Body of pancreas (tissue), 4 donors: ENCODE results near the gene RBM22. TPM values are rescaled to one million over a fixed set of nuclear protein-coding genes. Genes with fewer than 3 reads are reported as not detected.

ENCODE experiments used
- ATAC-seq: fragments of 150-250 bp; one replicate; pipeline ENCODE4 v1.9.1; 2016
- DNase-seq, 4 donors: peaks; one replicate each; pipeline ENCODE4 v3.0.0-alpha.2; 2019
- H3K27ac ChIP-seq, 4 donors: fragments of 200-600 bp; sonication (generic); 1 replicate in 3 of 4; 2 replicates in 1 of 4; pipeline versions ENCODE4 v1.5.1 to v1.6.1; 2016 to 2019; ENCODE audit warnings: mild to moderate bottlenecking in 1 of 4, mixed read lengths in 1 of 4, moderate library complexity in 1 of 4
- H3K27me3 ChIP-seq, 2 donors: fragments of 200-600 bp; sonication (generic); one replicate each; pipeline ENCODE4 v1.6.0; 2016; ENCODE audit warnings: mild to moderate bottlenecking in 1 of 2
- H3K36me3 ChIP-seq, 2 donors: fragments of 200-600 bp; sonication (generic); replicated peaks in 1 of 2; 2 replicates each; pipeline ENCODE4 v1.5.1; 2016; ENCODE audit warnings: low read depth in 2 of 2; ENCODE audit not compliant: insufficient read depth in 1 of 2
- H3K4me1 ChIP-seq: fragments of 200-600 bp; sonication (generic); one replicate; pipeline ENCODE4 v1.6.0; 2016
- H3K4me3 ChIP-seq, 2 donors: fragments of 200-600 bp; sonication (generic); 1 replicate in 1 of 2; 2 replicates in 1 of 2; pipeline ENCODE4 v1.5.1; 2016 to 2019
- H3K9me3 ChIP-seq, 3 donors: fragments of 200-600 bp; sonication (generic); 1 replicate in 2 of 3; 2 replicates in 1 of 3; pipeline ENCODE4 v1.5.1; 2016
- POLR2A ChIP-seq, 3 donors: fragments of 450-650 bp; IDR thresholded peaks; one replicate each; pipeline ENCODE4 v1.6.1; 2016; ENCODE audit warnings: antibody characterized with exemption in 3 of 3, mild to moderate bottlenecking in 2 of 3
- WGBS, 2 donors: methylation state at CpG; one replicate each; pipeline ENCODE4 v1.1.5; 2017; 5-methylcytosine and 5-hydroxymethylcytosine counted together
- intact Hi-C: fragments of 100-400 bp; cut with DNase I; formaldehyde crosslinking; loops from one replicate; pipeline ENCODE4 v1.15.1; 2023
- total RNA-seq, 2 donors: library from RNA; depleted of rRNA; stranded (reverse); fragments of >200 nt; gene quantifications; one replicate each; pipeline ENCODE4 v1.1.0, GENCODE V29; 2016
- TF ChIP-seq, protein P1 (sequence below), 7 experiments: fragments of 450-650 bp in 4 of 7; fragments of 200-600 bp in 3 of 7; sonication (generic) in 3 of 7; IDR thresholded peaks; one replicate each; pipeline ENCODE4 v1.5.1; 2016 to 2019; ENCODE audit warnings: antibody characterized with exemption in 7 of 7

Gene RBM22
- total RNA-seq, 2 donors from 2014 or later, result 22.8 to 28.7 TPM

DNA sequence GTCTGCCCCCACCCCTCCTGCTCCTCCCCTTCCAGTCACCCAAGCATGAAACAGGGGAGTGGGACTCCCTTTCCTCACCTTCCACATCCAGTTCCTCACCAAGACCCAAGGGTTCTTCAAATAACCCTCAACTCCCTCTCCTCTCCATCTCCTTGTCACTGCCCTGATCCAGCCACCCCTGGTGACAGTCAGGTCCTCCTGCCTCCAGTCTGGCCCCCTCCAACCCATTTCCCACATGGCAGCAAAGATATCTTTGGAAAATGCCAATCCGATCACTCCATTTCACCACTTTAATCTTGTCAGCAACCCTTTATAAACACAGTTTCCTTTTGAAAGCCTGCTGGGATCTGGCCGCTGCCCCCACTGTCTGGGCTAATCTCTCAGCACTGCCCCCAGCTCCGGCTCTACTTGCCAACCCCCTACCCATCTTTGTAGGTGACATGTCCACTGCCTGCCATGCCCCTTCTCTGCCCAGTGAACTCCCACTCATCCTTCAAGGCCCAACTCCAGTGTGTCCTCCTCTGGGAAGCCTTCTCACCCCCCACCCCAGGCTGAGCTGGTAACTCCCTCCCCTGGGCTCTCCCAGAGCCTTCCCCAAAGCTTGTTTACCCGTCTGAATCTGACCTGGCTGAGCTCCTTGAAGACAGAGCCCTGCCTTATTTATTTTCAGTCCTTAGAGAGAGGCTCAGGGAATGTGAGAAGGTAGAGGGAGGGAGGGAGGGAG is 40.6 kb downstream of the RBM22 start:
- Histone ChIP-seq H3K27ac (no peak overlapping the region), H3K27me3 (no peaks in the 10 kb centered on the region), H3K9me3 (no peaks in the 10 kb centered on the region), H3K4me3 (no peak overlapping the region), H3K36me3 (no peaks in the 10 kb centered on the region), H3K4me1 (peaks cover 12% of the 10 kb centered on the region)
- DNase-seq, result no peak
- ATAC-seq, result no peak
- intact Hi-C loops, result loop anchor here (5.0 kb wide), 1 partner anchor 103 kb away; no protein-coding TSS in a partner anchor
- TF ChIP-seq, protein P1, sequence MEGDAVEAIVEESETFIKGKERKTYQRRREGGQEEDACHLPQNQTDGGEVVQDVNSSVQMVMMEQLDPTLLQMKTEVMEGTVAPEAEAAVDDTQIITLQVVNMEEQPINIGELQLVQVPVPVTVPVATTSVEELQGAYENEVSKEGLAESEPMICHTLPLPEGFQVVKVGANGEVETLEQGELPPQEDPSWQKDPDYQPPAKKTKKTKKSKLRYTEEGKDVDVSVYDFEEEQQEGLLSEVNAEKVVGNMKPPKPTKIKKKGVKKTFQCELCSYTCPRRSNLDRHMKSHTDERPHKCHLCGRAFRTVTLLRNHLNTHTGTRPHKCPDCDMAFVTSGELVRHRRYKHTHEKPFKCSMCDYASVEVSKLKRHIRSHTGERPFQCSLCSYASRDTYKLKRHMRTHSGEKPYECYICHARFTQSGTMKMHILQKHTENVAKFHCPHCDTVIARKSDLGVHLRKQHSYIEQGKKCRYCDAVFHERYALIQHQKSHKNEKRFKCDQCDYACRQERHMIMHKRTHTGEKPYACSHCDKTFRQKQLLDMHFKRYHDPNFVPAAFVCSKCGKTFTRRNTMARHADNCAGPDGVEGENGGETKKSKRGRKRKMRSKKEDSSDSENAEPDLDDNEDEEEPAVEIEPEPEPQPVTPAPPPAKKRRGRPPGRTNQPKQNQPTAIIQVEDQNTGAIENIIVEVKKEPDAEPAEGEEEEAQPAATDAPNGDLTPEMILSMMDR (IDR thresholded peaks at IDR 0.05), result no peak
- 57 to 63% methylated on average over 4 of the region's 4 CpGs for WGBS, 2 donors

DNA sequence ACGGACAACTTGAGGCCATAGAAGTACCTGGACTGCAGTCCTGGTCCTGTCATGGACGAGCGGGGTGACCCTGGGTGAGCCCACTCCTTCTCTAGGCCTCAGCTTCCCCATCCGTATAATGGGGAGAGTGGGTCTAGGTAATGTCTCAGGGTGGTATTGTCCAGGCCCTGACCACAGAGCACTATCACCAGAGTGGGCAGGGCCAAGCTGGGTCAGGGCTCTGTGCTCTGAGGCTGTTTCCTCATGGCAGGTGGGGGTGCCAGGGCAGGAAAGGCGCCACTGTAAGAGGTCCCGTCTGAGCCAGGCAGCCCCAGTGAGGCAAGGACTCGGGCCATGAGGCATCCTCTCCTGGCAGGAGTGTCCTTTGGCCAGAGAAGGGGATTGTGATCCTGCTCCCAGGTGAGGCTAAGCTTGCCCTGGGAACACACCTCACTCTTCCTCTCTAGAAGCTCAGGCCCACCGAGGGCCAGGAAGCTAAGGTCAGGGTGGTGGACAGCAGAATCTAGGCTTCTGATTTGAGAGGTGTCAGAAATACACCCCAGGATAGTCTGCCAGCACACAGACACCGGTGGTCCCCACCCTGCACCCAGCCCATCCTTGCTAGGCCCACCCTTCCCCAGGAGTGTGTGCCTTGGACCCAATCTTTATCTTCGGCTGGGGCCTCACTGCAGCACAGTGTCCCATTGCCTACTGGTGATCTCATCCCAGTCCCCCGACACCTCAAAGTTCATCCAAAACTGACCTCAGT is 41.3 kb downstream of the RBM22 start:
- no peak for ATAC-seq
- Histone ChIP-seq H3K4me3 (no peak overlapping the region), H3K9me3 (no peaks in the 10 kb centered on the region), H3K36me3 (no peaks in the 10 kb centered on the region), H3K27me3 (no peaks in the 10 kb centered on the region), H3K4me1 (peaks cover 12% of the 10 kb centered on the region), H3K27ac (peak overlapping the region in 1 of 4 donors; percentile 25)
- TF ChIP-seq, protein P1 (IDR thresholded peaks at IDR 0.05), result no peak
- TF ChIP-seq POLR2A (IDR thresholded peaks at IDR 0.05), result no peak
- DNase-seq, result no peak
- 76 to 78% methylated on average over 7 to 11 of the region's 11 CpGs for WGBS, 2 donors
- intact Hi-C loops, result loop anchor here (5.0 to 10.0 kb wide), 2 partner anchors 102 to 205 kb away; no protein-coding TSS in a partner anchor

DNA sequence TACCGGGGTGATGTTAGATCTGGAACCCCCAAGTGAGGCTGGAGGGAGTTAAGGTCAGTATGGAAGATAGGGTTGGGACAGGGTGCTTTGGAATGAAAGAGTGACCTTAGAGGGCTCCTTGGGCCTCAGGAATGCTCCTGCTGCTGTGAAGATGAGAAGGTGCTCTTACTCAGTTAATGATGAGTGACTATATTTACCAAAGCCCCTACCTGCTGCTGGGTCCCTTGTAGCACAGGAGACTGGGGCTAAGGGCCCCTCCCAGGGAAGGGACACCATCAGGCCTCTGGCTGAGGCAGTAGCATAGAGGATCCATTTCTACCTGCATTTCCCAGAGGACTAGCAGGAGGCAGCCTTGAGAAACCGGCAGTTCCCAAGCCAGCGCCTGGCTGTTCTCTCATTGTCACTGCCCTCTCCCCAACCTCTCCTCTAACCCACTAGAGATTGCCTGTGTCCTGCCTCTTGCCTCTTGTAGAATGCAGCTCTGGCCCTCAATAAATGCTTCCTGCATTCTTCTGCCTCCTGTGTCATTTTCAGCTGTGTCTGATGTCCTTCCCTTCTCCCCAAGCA is 42.1 kb downstream of the RBM22 start:
- 28 to 44% methylated on average over 3 of the region's 3 CpGs for WGBS, 2 donors
- Histone ChIP-seq H3K4me1 (peaks cover 12% of the 10 kb centered on the region), H3K27me3 (no peaks in the 10 kb centered on the region), H3K27ac (peak overlapping the region in 1 of 4 donors; percentile 25), H3K36me3 (no peaks in the 10 kb centered on the region), H3K9me3 (no peaks in the 10 kb centered on the region), H3K4me3 (no peak overlapping the region)
- no peak for TF ChIP-seq POLR2A (IDR thresholded peaks at IDR 0.05)
- TF ChIP-seq, protein P1 (IDR thresholded peaks at IDR 0.05), result no peak
- DNase-seq, result no peak
- no peak for ATAC-seq
- intact Hi-C loops, result loop anchor here (10.0 kb wide), 1 partner anchor 204 kb away; no protein-coding TSS in a partner anchor

DNA sequence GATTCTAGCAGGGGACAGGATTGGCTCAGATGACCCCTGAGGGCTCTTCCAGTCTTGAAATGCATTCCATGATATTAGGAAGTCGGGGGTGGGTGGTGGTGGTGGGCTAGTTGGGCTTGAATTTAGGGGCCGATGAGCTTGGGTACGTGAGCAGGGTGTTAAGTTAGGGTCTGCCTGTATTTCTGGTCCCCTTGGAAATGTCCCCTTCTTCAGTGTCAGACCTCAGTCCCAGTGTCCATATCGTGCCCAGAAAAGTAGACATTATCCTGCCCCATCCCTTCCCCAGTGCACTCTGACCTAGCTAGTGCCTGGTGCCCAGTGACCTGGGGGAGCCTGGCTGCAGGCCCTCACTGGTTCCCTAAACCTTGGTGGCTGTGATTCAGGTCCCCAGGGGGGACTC is 42.7 kb downstream of the RBM22 start:
- Histone ChIP-seq H3K36me3 (no peaks in the 10 kb centered on the region), H3K27ac (peak overlapping the region in 1 of 4 donors; percentile 3), H3K4me3 (no peak overlapping the region), H3K27me3 (no peaks in the 10 kb centered on the region), H3K9me3 (no peaks in the 10 kb centered on the region), H3K4me1 (peaks cover 12% of the 10 kb centered on the region)
- 89 to 90% methylated on average over 4 of the region's 4 CpGs for WGBS, 2 donors
- no peak for TF ChIP-seq POLR2A (IDR thresholded peaks at IDR 0.05)
- TF ChIP-seq, protein P1 (IDR thresholded peaks at IDR 0.05), result no peak
- ATAC-seq (no peak), DNase-seq (no peak)
- intact Hi-C loops, result loop anchor here (10.0 kb wide), 1 partner anchor 203 kb away; no protein-coding TSS in a partner anchor
